Skeletal muscle cell (primary cell): Measurements from ENCODE around the gene CACNA1D.
A peak's percentile ranks its signal among the peaks of the same experiment; 100 is the strongest.

Experiments
- DNase-seq: peaks from one replicate; pipeline ENCODE4 v3.0.0-alpha.2; 2010; ENCODE audit warnings: low read depth
- H3K4me3 ChIP-seq: 2 replicates; pipeline ENCODE4 v1.5.1; 2011; ENCODE audit warnings: low read depth, mild to moderate bottlenecking, control low read depth, low read length, moderate library complexity

The CACNA1D gene

GRCh38 chr3:53842436-53843194 is 348.2 kb downstream of the CACNA1D start:
- DNase-seq = no peak
- no peak overlapping the region for H3K4me3 ChIP-seq

GRCh38 chr3:53843195-53844177 is 349.1 kb downstream of the CACNA1D start:
- no peak overlapping the region for H3K4me3 ChIP-seq
- no peak for DNase-seq

- no peak overlapping the region for H3K4me3 ChIP-seq
- no peak for DNase-seq
Observed at GRCh38 chr3:53844262-53845102, 350.1 kb downstream of the CACNA1D start.

GRCh38 chr3:53845103-53845880 is 350.9 kb downstream of the CACNA1D start:
- no peak for DNase-seq
- peak overlapping the region; percentile 48 for H3K4me3 ChIP-seq

GRCh38 chr3:53845881-53846133 is 351.4 kb downstream of the CACNA1D start:
- H3K4me3 ChIP-seq = peak overlapping the region; percentile 48
- no peak for DNase-seq

- peak within 1 kb of the TSS; percentile 48 for H3K4me3 ChIP-seq
- no peak for DNase-seq
Observed at GRCh38 chr3:53846134-53846850, 351.9 kb downstream of the CACNA1D start, which contains the start of the genes CHDH and IL17RB. CHDH (minus strand) TSS chr3:53846419; CDS start chr3:53824008, 22,411 bp downstream. IL17RB (plus strand) TSS chr3:53846568; CDS start chr3:53846589, 21 bp downstream.

- no peak overlapping the region for H3K4me3 ChIP-seq
- DNase-seq = no peak
Observed at GRCh38 chr3:53846851-53847155, 352.4 kb downstream of the CACNA1D start.

GRCh38 chr3:53849916-53850315 is 355.5 kb downstream of the CACNA1D start:
- DNase-seq = no peak
- H3K4me3 ChIP-seq = no peak overlapping the region

- DNase-seq = peak; percentile 4
- no peak overlapping the region for H3K4me3 ChIP-seq
Observed at GRCh38 chr3:53850895-53851294, 356.5 kb downstream of the CACNA1D start.

- no peak for DNase-seq
Observed at GRCh38 chr3:53856964-53857363, 362.6 kb downstream of the CACNA1D start.

GRCh38 chr3:53858096-53858741 is 363.8 kb downstream of the CACNA1D start:
- DNase-seq = no peak

More at GRCh38 chr3:53856964-53857363, 362.6 kb downstream of the CACNA1D start:
- no peak overlapping the region for H3K4me3 ChIP-seq

GRCh38 chr3:53859178-53859577 is 364.8 kb downstream of the CACNA1D start:
- DNase-seq = no peak
- no peak overlapping the region for H3K4me3 ChIP-seq

More at GRCh38 chr3:53858096-53858741, 363.8 kb downstream of the CACNA1D start:
- no peak overlapping the region for H3K4me3 ChIP-seq

- DNase-seq = no peak
- H3K4me3 ChIP-seq = no peak overlapping the region
Observed at GRCh38 chr3:53860196-53860595, 365.8 kb downstream of the CACNA1D start.

GRCh38 chr3:53862241-53862640 is 367.8 kb downstream of the CACNA1D start:
- no peak overlapping the region for H3K4me3 ChIP-seq
- DNase-seq = no peak

GRCh38 chr3:53863145-53863544 is 368.7 kb downstream of the CACNA1D start:
- H3K4me3 ChIP-seq = no peak overlapping the region
- no peak for DNase-seq
